Measurements from ENCODE around the gene ERAL1. TPM values are rescaled to one million over a fixed set of nuclear protein-coding genes. Genes with fewer than 3 reads are reported as not detected.

The ERAL1 gene
- total and polyA plus RNA-seq, 2 donors (not counting 1 experiment from before 2014, with no cell fraction given): 35.9 to 45.7 TPM

DNA sequence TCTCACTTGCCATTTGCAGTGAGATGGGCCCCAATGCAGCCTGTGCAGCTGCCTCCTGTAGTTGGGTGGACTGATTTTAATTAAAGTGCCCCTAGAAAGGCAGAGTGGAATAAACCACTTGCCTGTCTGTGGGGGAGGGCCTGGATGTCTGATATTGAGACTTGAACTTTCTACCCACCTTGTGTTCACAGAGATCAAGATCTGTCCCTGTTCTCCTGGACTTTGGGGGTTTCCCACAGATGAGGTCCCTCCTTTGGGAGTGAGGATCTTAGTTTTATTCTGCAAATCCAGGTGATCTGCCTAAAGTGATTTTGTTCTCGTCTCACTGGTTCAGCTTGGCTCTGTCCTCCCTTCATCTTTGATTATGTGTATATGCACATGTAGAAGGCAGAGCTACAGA is 55.7 kb downstream of the ERAL1 start:
- Histone ChIP-seq H3K27ac (ENCODE audit: low read length in 2 of 2) (no peak overlapping the region), H3K79me2 (ENCODE audit: control insufficient read depth, insufficient read depth, low read length) (peaks cover 3% of the 10 kb centered on the region), H4K20me1 (ENCODE audit: control insufficient read depth, insufficient read depth, low read length, poor library complexity, severe bottlenecking) (peaks cover 15% of the 10 kb centered on the region), H3K27me3 (replicated peaks in 1 of 4; ENCODE audit: control extremely low read depth in 1 of 4, control insufficient read depth in 3 of 4, insufficient read depth in 4 of 4, low read length in 3 of 4) (no peaks in the 10 kb centered on the region), H2AFZ (ENCODE audit: insufficient read depth, low read depth, low read length, poor library complexity, severe bottlenecking) (no peak overlapping the region), H3K9me3 (ENCODE audit: control extremely low read depth in 1 of 3, control insufficient read depth in 2 of 3, insufficient read depth in 1 of 3, low read length in 2 of 3) (no peaks in the 10 kb centered on the region), H3K4me1 (ENCODE audit: control insufficient read depth in 2 of 2, insufficient read depth in 2 of 2, low read length in 2 of 2) (no peaks in the 10 kb centered on the region), H3K36me3 (replicated peaks in 1 of 2; ENCODE audit: control extremely low read depth in 1 of 2, control insufficient read depth in 1 of 2, extremely low read depth in 1 of 2, insufficient read depth in 2 of 2, low read length in 1 of 2) (peaks cover 7 to 96% of the 10 kb centered on the region in 2 experiments), H3K4me3 (ENCODE audit: control extremely low read depth in 1 of 5, extremely low read depth in 1 of 5, insufficient read depth in 1 of 5, low read depth in 2 of 5, low read length in 4 of 5) (no peak overlapping the region), H3K9ac (ENCODE audit: low read length) (no peak overlapping the region), H3K4me2 (replicated peaks; ENCODE audit: low read depth, low read length, poor library complexity, severe bottlenecking) (no peak overlapping the region)
- POLR2A ChIA-PET: interaction anchor here (0.6 to 0.7 kb wide), 2 partner anchors 40 to 360 kb away, joined by 8 to 9 read pairs; no protein-coding TSS in a partner anchor
- Mint-ChIP-seq H3K27ac (no peak overlapping the region), H3K4me3 (no peak overlapping the region), H3K4me1 (no peaks in the 10 kb centered on the region), H3K27me3 (no peaks in the 10 kb centered on the region), H3K9me3 (ENCODE audit: insufficient read depth) (no peaks in the 10 kb centered on the region)
- intact Hi-C loops (cut with micrococcal nuclease): no loop called here
- DNase-seq: no peak
- CTCF ChIA-PET: interaction anchor here (0.8 to 8.9 kb wide), 5 partner anchors 15 to 184 kb away, joined by 3 to 91 read pairs (median 6); no protein-coding TSS in a partner anchor
- TF ChIP-seq EZH2 (IDR thresholded peaks at IDR 0.05; ENCODE audit: borderline replicate concordance, insufficient read depth, low read depth, low read length, poor library complexity, severe bottlenecking): no peak
- no peak for TF ChIP-seq CTCF (IDR thresholded peaks at IDR 0.05)
- WGBS (ENCODE audit: insufficient coverage): no CpG with 5 or more reads among the region's 1 CpG
- no peak for ATAC-seq (ENCODE audit: low read depth)

Small RNA genes lying within 50 kb of the gene (small RNA-seq; reads per million reads assigned to genes)
- not detected for gene RF00019 (ENCODE audit: insufficient read length, low read depth, low replicate concordance)

Other genes starting within 250 kb of the ERAL1 start
- 30.4 and 31.9 TPM in 2 replicates for gene RSKR, start 240.8 kb upstream of the ERAL1 start, total RNA-seq
- 20.3 and 21.5 TPM in 2 replicates for gene RSKR, start 240.8 kb upstream of the ERAL1 start, polyA plus RNA-seq
- gene BLTP2, start 209.9 kb upstream of the ERAL1 start, total RNA-seq: 156 and 177 TPM in 2 replicates
- gene BLTP2, start 209.9 kb upstream of the ERAL1 start, polyA plus RNA-seq: 45.9 and 61.8 TPM in 2 replicates
- 38.1 and 40.4 TPM in 2 replicates for gene SDF2, start 193.1 kb upstream of the ERAL1 start, total RNA-seq
- 32.6 and 38.5 TPM in 2 replicates for gene SDF2, start 193.1 kb upstream of the ERAL1 start, polyA plus RNA-seq
- gene SUPT6H, start 192.8 kb upstream of the ERAL1 start, total RNA-seq: 110 and 119 TPM in 2 replicates
- 35.8 and 41.7 TPM in 2 replicates for gene SUPT6H, start 192.8 kb upstream of the ERAL1 start, polyA plus RNA-seq
- gene PROCA1, start 143.1 kb upstream of the ERAL1 start, total RNA-seq: 24.4 and 26.8 TPM in 2 replicates
- gene PROCA1, start 143.1 kb upstream of the ERAL1 start, polyA plus RNA-seq: 7.0 and 7.4 TPM in 2 replicates
- gene RAB34, start 137.1 kb upstream of the ERAL1 start, total RNA-seq: 18.0 and 20.5 TPM in 2 replicates
- gene RAB34, start 137.1 kb upstream of the ERAL1 start, polyA plus RNA-seq: 17.1 and 26.8 TPM in 2 replicates
- gene RPL23A, start 135.0 kb upstream of the ERAL1 start, total RNA-seq: 2,595 and 2,690 TPM in 2 replicates
- 1,162 and 1,239 TPM in 2 replicates for gene RPL23A, start 135.0 kb upstream of the ERAL1 start, polyA plus RNA-seq
- 3.1 and 3.4 TPM in 2 replicates for gene TLCD1, start 128.8 kb upstream of the ERAL1 start, total RNA-seq
- gene TLCD1, start 128.8 kb upstream of the ERAL1 start, polyA plus RNA-seq: 0.19 and 0.49 TPM in 2 replicates
- 57.1 and 58.0 TPM in 2 replicates for gene NEK8, start 126.2 kb upstream of the ERAL1 start, total RNA-seq
- gene NEK8, start 126.2 kb upstream of the ERAL1 start, polyA plus RNA-seq: 58.2 and 305 TPM in 2 replicates
- gene TRAF4, start 111.0 kb upstream of the ERAL1 start, total RNA-seq: 226 and 235 TPM in 2 replicates
- 683 and 1,058 TPM in 2 replicates for gene TRAF4, start 111.0 kb upstream of the ERAL1 start, polyA plus RNA-seq
- 21.9 and 23.1 TPM in 2 replicates for gene FAM222B, start 12.2 kb upstream of the ERAL1 start, total RNA-seq
- 10.8 and 12.0 TPM in 2 replicates for gene FAM222B, start 12.2 kb upstream of the ERAL1 start, polyA plus RNA-seq
- gene FLOT2, start 42.7 kb downstream of the ERAL1 start, total RNA-seq: 251 and 270 TPM in 2 replicates
- 196 and 202 TPM in 2 replicates for gene FLOT2, start 42.7 kb downstream of the ERAL1 start, polyA plus RNA-seq
- gene DHRS13, start 48.1 kb downstream of the ERAL1 start, total RNA-seq: 27.1 and 28.1 TPM in 2 replicates
- 9.7 and 11.9 TPM in 2 replicates for gene DHRS13, start 48.1 kb downstream of the ERAL1 start, polyA plus RNA-seq
- 140 and 148 TPM in 2 replicates for gene PHF12, start 96.5 kb downstream of the ERAL1 start, total RNA-seq
- 82.4 and 116 TPM in 2 replicates for gene PHF12, start 96.5 kb downstream of the ERAL1 start, polyA plus RNA-seq
- gene SEZ6, start 151.0 kb downstream of the ERAL1 start, total RNA-seq: not detected in 2 replicates
- not detected in 2 replicates for gene SEZ6, start 151.0 kb downstream of the ERAL1 start, polyA plus RNA-seq
- 13.5 and 15.0 TPM in 2 replicates for gene PIPOX, start 188.1 kb downstream of the ERAL1 start, total RNA-seq
- gene PIPOX, start 188.1 kb downstream of the ERAL1 start, polyA plus RNA-seq: 0.59 and 0.95 TPM in 2 replicates